Stomach (tissue), 9 donors: Measurements from ENCODE around the gene COPB1. TPM values are rescaled to one million over a fixed set of nuclear protein-coding genes. Genes with fewer than 3 reads are reported as not detected.

Source experiments
- DNase-seq, 2 donors: peaks; one replicate each; pipeline versions ENCODE4 v3.0.0 to v3.0.0-alpha.2; 2013 to 2019
- H3K27ac ChIP-seq, 5 donors: fragments of 200-600 bp in 4 of 5; sonication (generic) in 4 of 5; one replicate each; pipeline ENCODE4 v1.5.1; 2013 to 2019; ENCODE audit warnings: mild to moderate bottlenecking in 1 of 5, moderate library complexity in 1 of 5
- H3K27me3 ChIP-seq, 3 donors: fragments of 200-600 bp; sonication (generic); one replicate each; pipeline ENCODE4 v1.5.1; 2017 to 2019; ENCODE audit warnings: mixed run types in 1 of 3
- H3K36me3 ChIP-seq, 4 donors: fragments of 200-600 bp; sonication (generic); 1 replicate in 3 of 4; 2 replicates in 1 of 4; pipeline ENCODE4 v1.5.1; 2016 to 2019
- H3K4me1 ChIP-seq, 4 donors: fragments of 200-600 bp; sonication (generic); one replicate each; pipeline ENCODE4 v1.5.1; 2016 to 2019
- H3K4me3 ChIP-seq, 4 donors: fragments of 200-600 bp; sonication (generic) in 3 of 4; one replicate each; pipeline ENCODE4 v1.5.1; 2016 to 2019; ENCODE audit warnings: mild to moderate bottlenecking in 1 of 4
- H3K9me3 ChIP-seq, 4 donors: fragments of 200-600 bp; sonication (generic); one replicate each; pipeline ENCODE4 v1.5.1; 2016 to 2019
- EP300 ChIP-seq: sonication (generic); formaldehyde crosslinking; IDR thresholded peaks from one replicate; pipeline ENCODE4 v1.6.1; 2017; ENCODE audit warnings: antibody characterized with exemption
- POLR2A ChIP-seq, 4 donors: fragments of 450-650 bp; IDR thresholded peaks; one replicate each; pipeline ENCODE4 v1.6.1; 2016; ENCODE audit warnings: antibody characterized with exemption in 4 of 4, control low read depth in 2 of 4, mild to moderate bottlenecking in 1 of 4, moderate library complexity in 1 of 4
- POLR2AphosphoS5 ChIP-seq, 3 donors: sonication (generic); formaldehyde crosslinking; IDR thresholded peaks; one replicate each; pipeline ENCODE4 v1.6.1; 2016; ENCODE audit warnings: antibody characterized with exemption in 3 of 3
- WGBS, 5 donors: extraction: QIAGEN DNeasy Blood & Tissue Kit in 3 of 5; methylation state at CpG; one replicate each; pipeline versions ENCODE4 v1.1.5 to v1.1.7; 2013 to 2018; 5-methylcytosine and 5-hydroxymethylcytosine counted together
- intact Hi-C: fragments of 100-400 bp; cut with DNase I; formaldehyde crosslinking; loops from one replicate; pipeline ENCODE4 v1.15.1; 2023; ENCODE audit warnings: low total_unique reads
- polyA plus RNA-seq, 3 donors: library from polyadenylated mRNA; stranded (reverse); fragments of 200-250 nt; gene quantifications; one replicate each; pipeline ENCODE4 v1.2.3, GENCODE V29; 2013
- total RNA-seq, 5 donors: library from RNA; depleted of rRNA; stranded (reverse); fragments of >200 nt; gene quantifications; one replicate each; pipeline versions ENCODE4 v1.1.0 to v1.2.3, GENCODE V29; 2014 to 2016
- TF ChIP-seq, protein P1 (sequence below), 7 experiments: fragments of 450-650 bp in 4 of 7; fragments of 200-600 bp in 3 of 7; sonication (generic) in 3 of 7; IDR thresholded peaks; one replicate each; pipeline ENCODE4 v1.5.1; 2016 to 2019; ENCODE audit warnings: antibody characterized with exemption in 7 of 7, control low read depth in 2 of 7, mild to moderate bottlenecking in 1 of 7
- donor health status: healthy with polysubstance abuse.
- donor health status: Bipolar disorder and iron deficiency.
- donor health status: healthy.

The COPB1 gene
- total and polyA plus RNA-seq, 8 donors, result 36.8 to 196 (median 47.9) TPM

DNA sequence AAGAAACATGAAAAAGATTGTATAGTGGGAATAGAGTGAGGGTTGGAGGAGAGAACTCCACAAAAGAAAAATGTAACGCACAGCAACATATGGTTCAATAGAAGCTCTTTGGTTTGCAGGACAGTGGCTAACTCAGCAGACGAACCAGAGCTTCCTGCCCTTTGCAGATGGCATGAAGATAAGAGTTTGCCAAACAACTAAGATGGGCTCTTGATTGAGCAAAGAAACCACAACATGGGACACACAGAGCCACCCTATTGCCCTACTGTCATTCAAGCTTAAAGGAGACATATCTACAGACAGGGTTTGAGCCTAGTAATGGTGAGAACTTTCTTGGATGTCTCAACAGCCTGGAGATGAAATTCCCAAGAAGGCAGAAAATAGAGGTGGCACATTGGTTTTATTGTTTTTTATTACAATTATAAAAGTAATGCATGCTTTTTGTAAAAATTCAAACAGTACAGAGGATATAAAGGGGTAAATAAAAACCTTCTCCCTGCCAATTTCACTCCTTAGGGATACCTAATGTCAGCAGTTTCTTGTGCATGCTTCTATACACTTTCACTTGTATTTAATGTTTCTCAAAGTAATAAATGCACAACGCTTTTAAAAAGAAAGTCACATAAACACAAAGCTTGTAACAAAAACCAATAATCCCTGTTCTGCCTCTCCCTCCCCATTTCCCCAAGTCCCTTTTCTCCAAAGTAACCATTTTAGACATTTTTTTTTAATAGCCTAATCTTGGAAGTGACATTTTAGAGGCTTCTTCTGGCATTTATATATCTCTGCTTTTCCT is 63.7 kb downstream of the COPB1 start:
- TF ChIP-seq, protein P1, sequence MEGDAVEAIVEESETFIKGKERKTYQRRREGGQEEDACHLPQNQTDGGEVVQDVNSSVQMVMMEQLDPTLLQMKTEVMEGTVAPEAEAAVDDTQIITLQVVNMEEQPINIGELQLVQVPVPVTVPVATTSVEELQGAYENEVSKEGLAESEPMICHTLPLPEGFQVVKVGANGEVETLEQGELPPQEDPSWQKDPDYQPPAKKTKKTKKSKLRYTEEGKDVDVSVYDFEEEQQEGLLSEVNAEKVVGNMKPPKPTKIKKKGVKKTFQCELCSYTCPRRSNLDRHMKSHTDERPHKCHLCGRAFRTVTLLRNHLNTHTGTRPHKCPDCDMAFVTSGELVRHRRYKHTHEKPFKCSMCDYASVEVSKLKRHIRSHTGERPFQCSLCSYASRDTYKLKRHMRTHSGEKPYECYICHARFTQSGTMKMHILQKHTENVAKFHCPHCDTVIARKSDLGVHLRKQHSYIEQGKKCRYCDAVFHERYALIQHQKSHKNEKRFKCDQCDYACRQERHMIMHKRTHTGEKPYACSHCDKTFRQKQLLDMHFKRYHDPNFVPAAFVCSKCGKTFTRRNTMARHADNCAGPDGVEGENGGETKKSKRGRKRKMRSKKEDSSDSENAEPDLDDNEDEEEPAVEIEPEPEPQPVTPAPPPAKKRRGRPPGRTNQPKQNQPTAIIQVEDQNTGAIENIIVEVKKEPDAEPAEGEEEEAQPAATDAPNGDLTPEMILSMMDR (IDR thresholded peaks at IDR 0.05), result no peak
- TF ChIP-seq EP300 (no peak), POLR2A (IDR thresholded peaks at IDR 0.05) (no peak), POLR2AphosphoS5 (IDR thresholded peaks at IDR 0.05) (no peak)
- H3K9me3 ChIP-seq, result no peaks in the 10 kb centered on the region
- no peaks in the 10 kb centered on the region for H3K36me3 ChIP-seq
- H3K4me1 ChIP-seq, result no peaks in the 10 kb centered on the region
- intact Hi-C loops, result no loop called here
- no peak for DNase-seq
- H3K27me3 ChIP-seq, result no peaks in the 10 kb centered on the region
- H3K4me3 ChIP-seq, result no peak overlapping the region
- no peak overlapping the region for H3K27ac ChIP-seq
- WGBS, 5 donors, result 70 to 83% (median 80%) methylated on average over 3 of the region's 3 CpGs

DNA sequence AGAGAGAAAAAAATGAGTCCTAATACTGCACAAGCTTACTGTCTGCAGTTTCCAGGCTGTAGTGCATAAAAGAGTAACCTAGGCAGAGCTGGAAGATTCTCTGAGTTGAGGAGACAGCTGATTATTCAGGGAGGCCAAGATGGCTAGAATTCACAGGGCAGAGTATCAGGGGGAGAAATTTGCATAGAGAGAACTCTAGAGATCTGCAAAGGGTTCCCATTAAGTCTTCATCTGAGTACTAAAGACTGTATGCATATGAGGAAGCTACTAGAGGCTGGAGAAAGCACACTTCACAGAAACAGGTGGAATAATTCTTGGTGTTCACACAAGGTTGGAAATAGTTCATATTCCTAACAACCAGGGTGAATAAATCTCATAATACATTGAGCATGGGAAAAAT is 74.0 kb downstream of the COPB1 start:
- Histone ChIP-seq H3K4me3 (no peak overlapping the region), H3K36me3 (no peaks in the 10 kb centered on the region), H3K4me1 (peaks cover 0 to 24% (median 11%) of the 10 kb centered on the region in 4 donors), H3K9me3 (no peaks in the 10 kb centered on the region), H3K27ac (no peak overlapping the region), H3K27me3 (no peaks in the 10 kb centered on the region)
- intact Hi-C loops, result no loop called here
- no peak for TF ChIP-seq EP300
- no peak for TF ChIP-seq POLR2AphosphoS5 (IDR thresholded peaks at IDR 0.05)
- TF ChIP-seq POLR2A (IDR thresholded peaks at IDR 0.05), result no peak
- TF ChIP-seq, protein P1 (IDR thresholded peaks at IDR 0.05), result no peak
- DNase-seq, result no peak

DNA sequence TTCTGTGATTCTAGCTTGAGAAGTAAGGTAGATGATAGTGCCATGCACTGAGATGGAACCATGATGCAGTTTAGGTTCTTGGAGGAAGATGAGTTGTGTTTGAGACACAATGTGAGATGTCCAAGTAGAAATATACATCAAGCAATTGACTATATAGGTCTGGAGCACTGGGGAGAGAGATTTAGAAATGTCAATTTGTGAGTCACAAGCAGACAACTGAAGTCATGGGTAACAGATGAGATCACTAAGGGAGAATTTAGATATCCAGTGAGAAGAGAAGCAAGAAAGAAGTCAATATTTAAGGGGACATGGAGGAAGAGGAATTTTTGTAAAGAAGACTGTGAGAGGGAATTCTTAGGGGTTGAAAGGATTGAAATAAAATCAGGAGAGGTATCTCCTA is 75.5 kb downstream of the COPB1 start:
- Histone ChIP-seq H3K36me3 (no peaks in the 10 kb centered on the region), H3K27ac (peak overlapping the region in 1 of 5 donors; percentile 12), H3K4me3 (no peak overlapping the region), H3K9me3 (no peaks in the 10 kb centered on the region), H3K27me3 (no peaks in the 10 kb centered on the region), H3K4me1 (peaks cover 0 to 24% (median 11%) of the 10 kb centered on the region in 4 donors)
- TF ChIP-seq POLR2AphosphoS5 (IDR thresholded peaks at IDR 0.05), result no peak
- no peak for DNase-seq
- intact Hi-C loops, result no loop called here

DNA sequence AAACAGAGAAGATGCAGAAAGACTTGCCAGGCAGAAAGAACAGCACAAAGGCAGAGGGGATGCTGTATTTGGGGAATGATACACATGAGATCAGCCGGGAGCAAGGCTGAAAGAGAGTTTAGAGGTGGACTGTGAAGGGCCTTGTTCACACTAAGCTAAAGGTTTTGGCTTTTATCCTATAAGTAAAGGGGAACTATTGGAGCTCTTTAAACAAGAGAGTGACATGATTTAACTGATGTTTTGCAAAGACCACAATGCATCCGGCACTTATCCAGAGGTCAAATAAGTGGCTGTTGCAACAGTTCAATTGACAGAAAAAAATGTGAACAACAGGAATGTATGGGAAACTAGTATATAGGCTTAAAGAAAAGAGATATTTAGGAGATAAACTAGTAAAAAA is 76.0 kb downstream of the COPB1 start:
- Histone ChIP-seq H3K27me3 (no peaks in the 10 kb centered on the region), H3K36me3 (no peaks in the 10 kb centered on the region), H3K4me3 (no peak overlapping the region), H3K27ac (peak overlapping the region in 3 of 5 donors; percentile 12 to 49 (median 47)), H3K9me3 (no peaks in the 10 kb centered on the region), H3K4me1 (peaks cover 0 to 24% (median 11%) of the 10 kb centered on the region in 4 donors)
- DNase-seq, result no peak
- WGBS, 5 donors, result 54 to 84% (median 75%) methylated on average over 2 of the region's 2 CpGs
- intact Hi-C loops, result no loop called here
- TF ChIP-seq EP300 (no peak), POLR2AphosphoS5 (IDR thresholded peaks at IDR 0.05) (no peak), POLR2A (IDR thresholded peaks at IDR 0.05) (no peak)
- TF ChIP-seq, protein P1 (IDR thresholded peaks at IDR 0.05), result no peak

DNA sequence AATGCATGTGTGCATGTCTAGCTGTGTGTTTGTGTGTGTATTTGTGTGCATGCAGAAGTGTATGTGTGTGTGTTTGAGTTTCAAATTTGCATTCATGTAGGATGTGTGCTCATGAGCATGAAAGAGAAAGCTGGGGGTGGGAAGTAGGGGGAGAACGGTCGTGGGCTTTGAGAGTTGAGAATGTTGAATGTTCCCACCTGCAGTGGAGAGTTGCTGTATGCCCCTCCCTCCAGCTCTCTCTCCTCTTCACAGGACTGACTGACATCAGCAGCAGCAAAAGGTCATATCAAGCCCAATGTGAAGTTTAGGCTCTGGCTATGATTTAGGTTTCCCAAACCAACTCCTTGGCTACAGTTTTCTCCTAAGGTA is 76.8 kb downstream of the COPB1 start:
- intact Hi-C loops, result no loop called here
- no peaks in the 10 kb centered on the region for H3K36me3 ChIP-seq
- 10 to 28% (median 11%) methylated on average over 1 to 2 of the region's 2 CpGs for WGBS, 5 donors
- peaks cover 0 to 24% (median 11%) of the 10 kb centered on the region in 4 donors for H3K4me1 ChIP-seq
- TF ChIP-seq POLR2A (IDR thresholded peaks at IDR 0.05) (no peak), POLR2AphosphoS5 (IDR thresholded peaks at IDR 0.05) (no peak), EP300 (no peak)
- TF ChIP-seq, protein P1 (IDR thresholded peaks at IDR 0.05), result no peak
- H3K27ac ChIP-seq, result peak overlapping the region in 2 of 5 donors; percentile 21 to 47
- no peak overlapping the region for H3K4me3 ChIP-seq
- H3K27me3 ChIP-seq, result no peaks in the 10 kb centered on the region
- no peak for DNase-seq
- H3K9me3 ChIP-seq, result no peaks in the 10 kb centered on the region
